ENCODE data around the gene RPL6.

Gene RPL6

DNA sequence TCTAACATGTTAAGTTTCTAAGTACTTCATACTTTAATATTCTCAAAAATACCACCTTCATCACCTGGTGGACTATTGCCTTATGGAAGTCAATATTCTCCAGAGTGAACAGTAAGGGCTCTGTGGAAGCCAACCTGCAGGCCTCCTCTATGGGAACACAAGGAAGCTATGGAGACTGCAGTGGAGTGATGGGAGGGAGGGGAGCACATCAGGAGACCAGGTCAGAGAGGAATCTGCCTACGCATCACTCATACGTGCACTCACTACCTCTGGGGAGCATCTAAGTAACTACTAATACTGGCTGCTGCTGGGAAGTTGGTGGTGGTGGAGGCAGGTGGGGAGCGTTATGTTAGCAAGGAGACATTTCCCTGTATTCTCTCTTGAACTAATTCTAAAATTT lies 47.1 kb downstream of the RPL6 start:
- no peak overlapping the region for H2AFZ ChIP-seq (ENCODE audit: low read depth)
- no peaks in the 10 kb centered on the region for H3K36me3 ChIP-seq (ENCODE audit: insufficient read depth)
- TF ChIP-seq, protein P1, sequence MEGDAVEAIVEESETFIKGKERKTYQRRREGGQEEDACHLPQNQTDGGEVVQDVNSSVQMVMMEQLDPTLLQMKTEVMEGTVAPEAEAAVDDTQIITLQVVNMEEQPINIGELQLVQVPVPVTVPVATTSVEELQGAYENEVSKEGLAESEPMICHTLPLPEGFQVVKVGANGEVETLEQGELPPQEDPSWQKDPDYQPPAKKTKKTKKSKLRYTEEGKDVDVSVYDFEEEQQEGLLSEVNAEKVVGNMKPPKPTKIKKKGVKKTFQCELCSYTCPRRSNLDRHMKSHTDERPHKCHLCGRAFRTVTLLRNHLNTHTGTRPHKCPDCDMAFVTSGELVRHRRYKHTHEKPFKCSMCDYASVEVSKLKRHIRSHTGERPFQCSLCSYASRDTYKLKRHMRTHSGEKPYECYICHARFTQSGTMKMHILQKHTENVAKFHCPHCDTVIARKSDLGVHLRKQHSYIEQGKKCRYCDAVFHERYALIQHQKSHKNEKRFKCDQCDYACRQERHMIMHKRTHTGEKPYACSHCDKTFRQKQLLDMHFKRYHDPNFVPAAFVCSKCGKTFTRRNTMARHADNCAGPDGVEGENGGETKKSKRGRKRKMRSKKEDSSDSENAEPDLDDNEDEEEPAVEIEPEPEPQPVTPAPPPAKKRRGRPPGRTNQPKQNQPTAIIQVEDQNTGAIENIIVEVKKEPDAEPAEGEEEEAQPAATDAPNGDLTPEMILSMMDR (conservative IDR thresholded peaks at IDR 0.05; ENCODE audit: low read depth, low read length) = no peak
- H3K4me1 ChIP-seq (ENCODE audit: low read depth, poor library complexity, severe bottlenecking) = no peaks in the 10 kb centered on the region
- no peak overlapping the region for H3K27ac ChIP-seq
- no peaks in the 10 kb centered on the region for H3K27me3 ChIP-seq (ENCODE audit: insufficient read depth, low read depth)
- H3K4me2 ChIP-seq = no peak overlapping the region
- no peak overlapping the region for H3K4me3 ChIP-seq (IDR thresholded peaks at IDR 0.05; ENCODE audit: insufficient read depth, low read depth, low read length)
- H3K79me2 ChIP-seq (ENCODE audit: insufficient read depth, low read depth) = peaks cover 62% of the 10 kb centered on the region
- H4K20me1 ChIP-seq (ENCODE audit: insufficient read depth) = no peaks in the 10 kb centered on the region
- H3K9ac ChIP-seq = no peak overlapping the region

DNA sequence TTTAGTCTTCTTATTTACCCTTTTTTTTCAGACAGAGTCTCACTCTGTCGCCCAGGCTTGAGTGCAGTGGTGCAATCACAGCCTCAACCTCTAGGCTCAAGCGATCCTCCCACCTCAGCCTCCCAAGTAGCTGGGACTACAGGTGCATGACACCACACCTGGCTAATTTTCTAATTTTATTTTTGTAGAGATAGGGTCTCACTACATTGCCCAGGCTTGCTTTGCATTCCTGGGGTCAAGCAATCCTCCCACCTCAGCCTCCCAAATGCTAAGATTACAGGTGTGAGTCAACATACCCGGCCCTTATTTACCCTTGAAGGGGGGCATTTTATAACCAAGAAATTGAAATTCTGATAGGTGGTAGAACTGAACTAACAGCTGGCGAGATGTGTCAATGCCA lies 48.1 kb downstream of the RPL6 start:
- no peak overlapping the region for H3K9ac ChIP-seq
- no peaks in the 10 kb centered on the region for H3K36me3 ChIP-seq (ENCODE audit: insufficient read depth)
- H2AFZ ChIP-seq (ENCODE audit: low read depth) = no peak overlapping the region
- H3K27me3 ChIP-seq (ENCODE audit: insufficient read depth, low read depth) = no peaks in the 10 kb centered on the region
- TF ChIP-seq, protein P1 (conservative IDR thresholded peaks at IDR 0.05; ENCODE audit: low read depth, low read length) = no peak
- H3K4me3 ChIP-seq (IDR thresholded peaks at IDR 0.05; ENCODE audit: insufficient read depth, low read depth, low read length) = no peak overlapping the region
- no peak overlapping the region for H3K4me2 ChIP-seq
- peaks cover 62% of the 10 kb centered on the region for H3K79me2 ChIP-seq (ENCODE audit: insufficient read depth, low read depth)
- H3K27ac ChIP-seq = no peak overlapping the region
- no peaks in the 10 kb centered on the region for H3K4me1 ChIP-seq (ENCODE audit: low read depth, poor library complexity, severe bottlenecking)
- H4K20me1 ChIP-seq (ENCODE audit: insufficient read depth) = 0 out of 2 replicates have a peak, but pooled peaks cover 3% of the 10 kb centered on the region

GRCh38 chr12:112359290-112359689 lies 50.1 kb downstream of the RPL6 start:
- peaks cover 59% of the 10 kb centered on the region for H3K79me2 ChIP-seq (ENCODE audit: insufficient read depth, low read depth)
- H3K9ac ChIP-seq = no peak overlapping the region
- no peak overlapping the region for H2AFZ ChIP-seq (ENCODE audit: low read depth)
- H3K4me2 ChIP-seq = no peak overlapping the region
- TF ChIP-seq, protein P1 (conservative IDR thresholded peaks at IDR 0.05; ENCODE audit: low read depth, low read length) = no peak
- no peaks in the 10 kb centered on the region for H3K27me3 ChIP-seq (ENCODE audit: insufficient read depth, low read depth)
- no peaks in the 10 kb centered on the region for H3K36me3 ChIP-seq (ENCODE audit: insufficient read depth)
- H3K27ac ChIP-seq = no peak overlapping the region
- H4K20me1 ChIP-seq (ENCODE audit: insufficient read depth) = 0 out of 2 replicates have a peak, but pooled peaks cover 3% of the 10 kb centered on the region
- H3K4me3 ChIP-seq (IDR thresholded peaks at IDR 0.05; ENCODE audit: insufficient read depth, low read depth, low read length) = no peak overlapping the region
- H3K4me1 ChIP-seq (ENCODE audit: low read depth, poor library complexity, severe bottlenecking) = peaks cover 11% of the 10 kb centered on the region

GRCh38 chr12:112357214-112357613 lies 52.2 kb downstream of the RPL6 start:
- Histone ChIP-seq H3K4me1 (ENCODE audit: low read depth, poor library complexity, severe bottlenecking) (peaks cover 32% of the 10 kb centered on the region), H3K79me2 (ENCODE audit: insufficient read depth, low read depth) (peaks cover 72% of the 10 kb centered on the region), H2AFZ (ENCODE audit: low read depth) (no peak overlapping the region), H3K27ac (no peak overlapping the region), H3K4me2 (no peak overlapping the region), H3K9ac (no peak overlapping the region), H3K4me3 (IDR thresholded peaks at IDR 0.05; ENCODE audit: insufficient read depth, low read depth, low read length) (no peak overlapping the region), H3K36me3 (ENCODE audit: insufficient read depth) (no peaks in the 10 kb centered on the region), H4K20me1 (ENCODE audit: insufficient read depth) (0 out of 2 replicates have a peak, but pooled peaks cover 3% of the 10 kb centered on the region), H3K27me3 (ENCODE audit: insufficient read depth, low read depth) (no peaks in the 10 kb centered on the region)
- TF ChIP-seq, protein P1 (conservative IDR thresholded peaks at IDR 0.05; ENCODE audit: low read depth, low read length) = no peak
